Ovary (tissue), 3 donors: ENCODE measurements around the gene RANBP3.

Experiments used
- CTCF ChIP-seq, 3 donors: fragments of 450-650 bp in 2 of 3; fragments of 200-600 bp in 1 of 3; IDR thresholded peaks; one replicate each; pipeline versions ENCODE4 v1.5.1 to v1.8.0; 2016 to 2022; ENCODE audit warnings: antibody characterized with exemption in 3 of 3, mild to moderate bottlenecking in 1 of 3
- EP300 ChIP-seq: sonication (generic); formaldehyde crosslinking; IDR thresholded peaks from one replicate; pipeline ENCODE4 v1.6.1; 2017; ENCODE audit warnings: antibody characterized with exemption
- POLR2A ChIP-seq: fragments of 450-650 bp; IDR thresholded peaks from one replicate; pipeline ENCODE4 v1.6.1; 2017; ENCODE audit warnings: antibody characterized with exemption, mild to moderate bottlenecking, moderate library complexity
- donor health status: DM: no; HTN: no; CAD: no.

DNA sequence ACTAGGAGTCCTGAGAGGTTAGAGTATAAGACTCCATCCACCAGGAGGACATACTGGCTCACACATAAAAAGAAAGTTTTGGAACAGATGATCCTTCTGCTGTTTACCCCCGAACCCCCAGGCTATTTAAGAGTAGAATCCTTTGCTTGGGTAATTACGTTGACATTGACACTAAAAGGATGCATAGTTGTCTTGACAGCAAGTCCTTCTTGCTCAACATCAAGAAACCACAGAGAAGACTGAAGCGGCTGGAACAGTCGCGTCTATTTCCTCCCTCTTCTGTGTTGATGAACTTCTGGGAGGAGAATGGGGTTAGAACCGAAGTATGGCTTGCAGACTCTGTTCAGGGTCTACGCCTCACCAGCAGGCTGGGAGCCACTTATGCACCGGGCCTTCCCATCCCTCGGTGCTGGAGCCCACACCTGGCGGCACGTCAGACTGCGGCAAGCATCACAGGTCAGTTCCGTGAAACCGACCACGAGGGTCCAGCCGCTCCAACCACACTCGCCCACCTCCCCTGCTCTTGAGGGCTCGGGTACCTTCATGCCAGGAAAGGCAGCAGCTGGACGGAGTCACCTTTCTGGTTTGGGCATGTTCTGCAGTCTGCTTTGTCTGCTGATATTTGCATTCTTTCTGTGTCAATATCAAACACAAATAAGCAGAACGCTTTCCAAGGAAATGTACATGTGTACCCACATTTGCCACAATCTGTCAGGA is 42.4 kb upstream of the RANBP3 start:
- TF ChIP-seq CTCF (IDR thresholded peaks at IDR 0.05) (no peak), EP300 (no peak), POLR2A (no peak)
